ENCODE results near the gene ANKRD12. TPM values are rescaled to one million over a fixed set of nuclear protein-coding genes. Genes with fewer than 3 reads are reported as not detected.

ANKRD12 gene
- total RNA-seq, 4 donors from 2014 or later = 43.5 to 59.7 (median 52.7) TPM

- no peaks in the 10 kb centered on the region for H3K9me3 ChIP-seq
- H3K4me1 ChIP-seq = peaks cover 3 to 47% (median 34%) of the 10 kb centered on the region in 4 donors
- TF ChIP-seq CTCF (IDR thresholded peaks at IDR 0.05) (peak in 2 of 5 experiments; percentile 22 to 35), EP300 (IDR thresholded peaks at IDR 0.05) (peak in 1 of 2 donors; percentile 96), POLR2A (IDR thresholded peaks at IDR 0.05) (peak; percentile 82 to 89)
- no peaks in the 10 kb centered on the region for H3K36me3 ChIP-seq
- peak; percentile 92 to 93 for DNase-seq (ENCODE audit: low spot score in 2 of 2)
- 0 to 3% methylated on average over 37 to 38 of the region's 64 CpGs for WGBS, 2 donors
- H3K27ac ChIP-seq = peak within 1 kb of the TSS; percentile 79 to 94 (median 92)
- H3K27me3 ChIP-seq = no peaks in the 10 kb centered on the region
- peak within 1 kb of the TSS; percentile 57 to 87 (median 74) for H3K4me3 ChIP-seq
These were observed 33.8 kb upstream of the ANKRD12 start, which contains the start of gene NDUFV2 for GRCh38 chr18:9102508-9103375. Gene NDUFV2, plus strand, starts transcription at chr18:9102699. Its CDS starts 45 bp downstream, at chr18:9102744.

- Histone ChIP-seq H3K9me3 (no peaks in the 10 kb centered on the region), H3K4me1 (peaks cover 3 to 53% (median 37%) of the 10 kb centered on the region in 4 donors), H3K36me3 (no peaks in the 10 kb centered on the region), H3K27me3 (no peaks in the 10 kb centered on the region), H3K27ac (peak overlapping the region; percentile 79 to 94 (median 92)), H3K4me3 (peak overlapping the region; percentile 57 to 87 (median 74))
- TF ChIP-seq EP300 (IDR thresholded peaks at IDR 0.05) (no peak), POLR2A (IDR thresholded peaks at IDR 0.05) (no peak), CTCF (IDR thresholded peaks at IDR 0.05) (no peak)
- WGBS, 2 donors = 0 to 2% methylated on average over 4 of the region's 4 CpGs
- no peak for DNase-seq (ENCODE audit: low spot score in 2 of 2)
These were observed 33.2 kb upstream of the ANKRD12 start for GRCh38 chr18:9103376-9103873.

GRCh38 chr18:9104244-9104901 lies 32.2 kb upstream of the ANKRD12 start:
- Histone ChIP-seq H3K27ac (peak overlapping the region; percentile 17 to 94 (median 64)), H3K27me3 (no peaks in the 10 kb centered on the region), H3K36me3 (no peaks in the 10 kb centered on the region), H3K9me3 (no peaks in the 10 kb centered on the region), H3K4me3 (peak overlapping the region; percentile 57 to 87 (median 74)), H3K4me1 (peaks cover 3 to 63% (median 44%) of the 10 kb centered on the region in 4 donors)
- no peak for TF ChIP-seq CTCF (IDR thresholded peaks at IDR 0.05)
- TF ChIP-seq POLR2A (IDR thresholded peaks at IDR 0.05) = no peak
- TF ChIP-seq EP300 (IDR thresholded peaks at IDR 0.05) = no peak
- no peak for DNase-seq (ENCODE audit: low spot score in 2 of 2)
- WGBS, 2 donors = 12 to 16% methylated on average over 5 of the region's 5 CpGs

- no peak for DNase-seq (ENCODE audit: low spot score in 2 of 2)
- TF ChIP-seq POLR2A (IDR thresholded peaks at IDR 0.05) (no peak), EP300 (IDR thresholded peaks at IDR 0.05) (no peak), CTCF (IDR thresholded peaks at IDR 0.05) (no peak)
- H3K4me3 ChIP-seq = peak overlapping the region in 2 of 4 donors; percentile 16 to 66
- H3K4me1 ChIP-seq = peaks cover 3 to 72% (median 54%) of the 10 kb centered on the region in 4 donors
- H3K27me3 ChIP-seq = no peaks in the 10 kb centered on the region
- H3K9me3 ChIP-seq = no peaks in the 10 kb centered on the region
- H3K36me3 ChIP-seq = no peaks in the 10 kb centered on the region
- H3K27ac ChIP-seq = peak overlapping the region in 2 of 4 donors; percentile 2 to 94
- WGBS, 2 donors = 33 to 43% methylated on average over 3 of the region's 3 CpGs
These were observed 31.2 kb upstream of the ANKRD12 start for GRCh38 chr18:9105420-9105819.

Data from tibial nerve (tissue), 4 donors.